ENCODE data around the gene APBB2.
"Not testable (repeated sequence)": the region's sequence is repeated elsewhere in the genome, so short reads cannot be mapped to it uniquely, and the experiment has no call there.

APBB2 gene

DNA sequence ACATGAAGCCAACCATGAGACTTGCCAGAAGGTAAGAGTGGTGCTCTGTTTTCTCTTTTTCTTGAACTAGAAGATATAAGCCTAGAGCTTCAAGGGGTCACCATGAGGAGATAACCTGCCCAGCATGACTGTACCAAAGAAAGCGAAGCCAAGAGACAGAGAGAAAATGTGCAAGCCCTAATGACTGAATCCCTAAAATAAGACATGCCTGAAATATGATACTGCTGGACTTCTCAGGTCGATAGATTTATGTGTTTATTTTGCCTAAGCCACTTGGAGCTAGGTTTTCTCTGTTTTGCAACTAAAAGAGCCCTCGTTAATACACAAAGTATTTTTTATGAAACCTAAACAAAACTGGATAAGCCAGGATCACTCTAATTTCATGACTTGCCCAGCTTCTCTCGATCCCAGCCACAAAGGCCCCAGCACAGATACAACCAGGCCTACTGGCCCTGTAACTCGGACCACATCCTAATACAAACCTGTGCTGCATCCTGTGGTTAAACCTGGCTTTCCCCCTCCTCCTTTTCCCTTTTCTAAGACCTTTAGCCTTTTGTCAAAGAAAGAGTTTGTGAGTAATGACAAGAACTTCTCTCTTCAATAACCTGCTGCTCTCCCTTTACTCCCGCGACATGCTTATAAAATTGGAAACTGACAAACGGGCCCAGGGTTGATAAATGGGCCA, 185.8 kb downstream of the APBB2 start:
- no peak for DNase-seq (ENCODE audit: low read depth in 1 of 2, low spot score in 1 of 2)

DNA sequence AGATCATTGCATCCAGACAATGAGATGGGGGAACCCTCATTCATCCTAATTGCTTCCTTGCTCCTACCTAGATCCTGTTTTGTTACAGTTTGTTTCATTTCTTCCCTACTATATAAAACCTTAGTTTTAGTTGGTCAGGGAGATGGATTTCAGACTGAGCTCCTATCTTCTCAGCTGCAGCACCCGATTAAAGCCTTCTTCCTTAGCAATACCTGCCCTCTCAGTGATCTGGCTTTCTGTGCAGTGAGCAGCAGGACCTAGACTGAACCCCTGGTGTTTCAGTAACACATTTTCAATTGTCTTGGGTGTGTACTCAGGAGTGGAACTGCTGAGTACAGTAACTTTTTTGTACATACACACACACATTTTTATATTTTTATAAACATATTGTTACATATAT, 187.4 kb downstream of the APBB2 start:
- DNase-seq (ENCODE audit: low read depth in 1 of 2, low spot score in 1 of 2): no peak

DNA sequence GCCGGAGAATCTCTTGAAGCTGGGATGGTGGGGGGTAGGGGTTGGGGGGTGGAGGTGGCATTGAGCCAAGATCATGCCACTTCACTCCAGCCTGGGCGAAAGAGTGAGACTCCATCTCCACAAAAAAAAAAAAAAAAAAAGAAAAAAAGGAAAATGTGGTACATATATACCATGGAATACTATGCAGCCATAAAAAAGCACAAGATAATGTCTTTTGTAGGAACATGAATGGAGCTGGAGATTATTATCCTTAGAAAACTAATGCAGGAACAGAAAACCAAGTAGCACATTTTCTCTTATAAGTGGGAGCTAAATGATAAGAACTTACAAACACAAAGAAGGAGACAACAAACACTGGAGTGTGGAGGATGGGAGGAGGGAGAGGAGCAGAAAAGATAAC, 188.5 kb downstream of the APBB2 start:
- no peak for DNase-seq (ENCODE audit: low read depth in 1 of 2, low spot score in 1 of 2)

DNA sequence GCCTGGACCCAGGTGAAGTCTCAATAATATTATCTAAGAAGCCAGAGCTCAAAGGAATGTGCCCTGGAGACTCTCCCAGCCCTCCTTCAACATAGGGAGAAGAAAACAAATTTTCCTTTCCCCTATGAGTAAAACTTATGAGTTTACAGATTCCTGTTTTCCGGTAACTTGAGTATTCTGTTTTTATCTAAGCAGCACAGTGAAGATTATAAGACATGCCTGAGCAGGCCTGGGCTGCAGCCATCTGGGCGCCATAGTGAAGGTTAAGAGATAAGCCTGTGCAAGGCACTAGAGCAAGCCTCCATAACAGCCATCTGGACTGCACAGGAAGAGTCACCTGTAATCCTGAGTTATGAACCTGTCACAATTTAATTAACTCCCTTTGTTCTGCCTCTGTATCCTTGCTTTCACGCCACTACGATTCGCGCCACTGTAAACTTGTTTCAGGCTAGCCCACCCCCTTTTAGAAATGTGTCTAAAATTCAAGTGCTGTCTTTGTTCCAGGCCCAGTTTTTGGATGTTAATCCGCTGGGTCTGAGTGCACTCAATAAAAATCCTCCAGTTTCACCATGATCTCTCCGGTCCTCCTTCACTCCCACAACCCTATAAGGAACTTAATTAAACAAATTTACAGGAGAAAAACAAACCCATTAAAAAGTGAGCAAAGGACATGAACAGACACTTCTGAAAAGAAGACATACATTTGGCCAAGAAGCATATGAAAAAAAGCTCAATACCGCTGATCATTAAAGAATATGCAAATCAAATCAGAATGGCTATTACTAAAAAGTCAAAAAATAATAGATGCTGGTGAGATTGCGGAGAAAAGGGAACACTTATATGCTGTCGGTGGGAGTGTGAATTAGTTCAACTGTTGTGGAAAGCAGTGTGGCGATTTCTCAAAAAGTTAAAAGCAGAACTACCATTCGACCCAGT, 189.5 kb downstream of the APBB2 start:
- no peak for DNase-seq (ENCODE audit: low read depth in 1 of 2, low spot score in 1 of 2)

DNA sequence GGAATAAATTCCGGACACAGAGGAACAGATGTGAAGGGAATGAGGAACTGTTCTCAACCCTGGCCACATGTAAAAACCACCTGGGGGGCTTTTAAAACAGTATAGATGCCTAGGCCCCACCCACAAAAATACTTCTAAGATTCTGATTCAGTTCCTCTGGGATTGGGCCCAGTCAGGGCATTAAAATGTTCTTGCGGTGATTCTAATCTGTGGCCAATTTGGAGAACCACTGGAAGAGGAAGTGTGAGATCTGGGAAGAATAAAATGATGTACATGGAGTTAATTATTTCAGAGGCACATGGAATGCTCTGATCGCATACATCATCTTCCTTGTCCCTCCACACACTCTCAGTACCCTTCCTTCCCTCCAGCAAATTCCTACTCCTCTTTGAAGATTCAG, 192.2 kb downstream of the APBB2 start:
- no peak for DNase-seq (ENCODE audit: low read depth in 1 of 2, low spot score in 1 of 2)

DNA sequence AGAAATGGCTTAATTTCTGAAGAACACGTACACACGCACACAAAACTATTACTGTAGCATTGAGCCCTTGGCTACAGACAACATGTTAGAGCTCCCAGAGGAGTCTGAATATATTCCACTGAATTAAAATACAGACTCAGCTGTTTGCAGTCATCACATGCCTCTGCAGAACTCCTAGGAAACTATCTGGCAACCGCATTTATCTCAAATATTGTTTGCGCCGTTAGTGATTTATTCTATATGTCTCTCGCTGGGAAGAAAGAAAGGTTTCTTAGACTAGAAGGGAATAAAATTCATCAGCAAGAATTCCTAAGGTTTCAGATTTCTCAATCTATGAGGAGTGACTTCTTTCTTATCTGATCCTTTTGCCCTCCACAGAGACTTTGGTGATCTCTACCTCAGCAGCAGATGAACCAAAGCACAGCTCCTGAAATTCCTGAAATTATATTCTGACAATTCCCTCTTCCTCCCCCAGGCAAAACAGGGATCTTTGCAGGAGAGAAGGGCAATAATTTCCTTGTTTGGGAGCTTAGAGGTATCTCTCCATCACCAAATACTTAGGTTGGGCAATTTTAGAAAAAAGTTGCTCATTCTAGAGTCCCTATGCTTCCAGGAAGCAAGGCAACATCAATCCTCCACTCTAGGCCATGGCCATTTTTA, 199.2 kb downstream of the APBB2 start:
- DNase-seq (ENCODE audit: low read depth in 1 of 2, low spot score in 1 of 2): no peak

DNA sequence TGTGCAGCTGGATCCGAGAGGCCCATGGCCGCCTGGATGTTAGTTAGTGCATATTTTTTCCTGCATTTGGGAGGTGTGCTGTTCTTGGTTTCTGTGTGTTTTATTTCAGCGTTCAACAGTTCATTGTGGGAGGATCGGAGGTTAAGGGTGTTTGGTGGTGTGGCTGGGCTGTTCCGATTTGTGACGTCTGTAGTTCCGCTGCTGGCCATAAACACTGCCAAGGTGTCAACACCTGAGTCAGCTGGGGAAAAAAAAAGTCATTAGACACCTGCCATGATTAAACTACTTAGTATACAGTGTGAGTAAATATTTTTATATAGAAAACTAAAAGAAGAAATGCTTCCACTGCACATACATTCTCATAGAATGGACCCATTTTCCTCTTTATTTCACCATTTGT, 200.2 kb downstream of the APBB2 start:
- no peak for DNase-seq (ENCODE audit: low read depth in 1 of 2, low spot score in 1 of 2)

DNA sequence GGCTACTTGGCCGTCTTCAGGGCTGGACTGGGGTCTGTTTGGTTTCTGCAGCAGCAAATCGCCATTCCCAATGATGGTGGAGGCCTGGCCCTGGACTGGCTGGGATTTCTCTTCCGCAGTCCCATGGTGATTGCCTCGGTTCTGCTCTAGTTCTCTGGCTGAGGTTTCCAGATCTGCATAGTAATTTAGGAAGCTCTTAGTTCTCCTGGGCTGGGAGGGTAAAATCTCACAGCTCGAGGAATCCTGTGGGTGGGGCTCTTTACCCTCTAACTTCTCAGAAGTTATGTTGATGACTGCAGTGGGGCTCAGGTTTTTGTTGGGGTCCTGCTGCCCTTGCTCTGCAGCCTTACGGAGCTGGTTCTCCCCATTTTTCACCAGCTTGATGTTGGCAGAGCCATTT, 200.6 kb downstream of the APBB2 start:
- DNase-seq (ENCODE audit: low read depth in 1 of 2, low spot score in 1 of 2): no peak

DNA sequence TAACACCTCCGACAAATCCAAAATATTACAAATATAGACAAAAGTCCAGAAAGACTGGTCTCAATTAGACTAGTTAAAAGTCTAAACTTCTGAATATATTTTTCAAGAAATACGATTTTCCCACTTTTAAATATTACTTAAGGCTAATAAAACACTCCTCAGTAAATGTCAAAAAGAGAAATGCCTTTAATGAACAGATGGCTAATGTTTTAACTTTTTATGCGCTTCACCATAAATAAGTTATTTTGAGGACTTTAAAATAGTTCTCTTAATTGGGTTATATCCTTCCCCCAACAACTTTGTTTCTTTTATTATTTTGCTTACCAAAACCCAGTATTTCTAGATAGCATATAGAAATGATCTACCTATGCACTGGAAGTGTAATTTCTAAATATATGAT, 201.4 kb downstream of the APBB2 start:
- DNase-seq (ENCODE audit: low read depth in 1 of 2, low spot score in 1 of 2): no peak

DNA sequence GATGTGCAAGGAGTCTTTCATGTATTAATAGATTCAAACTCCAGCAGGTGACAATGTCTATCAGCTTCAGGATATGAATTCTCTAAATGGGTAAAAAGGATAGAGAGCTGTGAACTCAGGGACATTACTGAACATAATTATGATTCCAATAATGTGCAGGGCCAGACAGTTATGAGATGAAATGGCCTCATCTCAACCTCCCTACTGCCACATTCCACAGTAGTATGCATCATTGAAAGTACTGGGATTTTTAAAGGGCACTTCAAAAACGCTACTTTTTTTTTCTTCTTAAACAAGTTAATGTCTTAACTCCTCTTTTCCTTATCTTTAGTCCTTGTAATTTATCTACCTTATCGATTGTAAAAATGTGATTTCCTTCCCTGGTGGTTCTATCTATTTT, 202.0 kb downstream of the APBB2 start:
- DNase-seq (ENCODE audit: low read depth in 1 of 2, low spot score in 1 of 2): no peak

DNA sequence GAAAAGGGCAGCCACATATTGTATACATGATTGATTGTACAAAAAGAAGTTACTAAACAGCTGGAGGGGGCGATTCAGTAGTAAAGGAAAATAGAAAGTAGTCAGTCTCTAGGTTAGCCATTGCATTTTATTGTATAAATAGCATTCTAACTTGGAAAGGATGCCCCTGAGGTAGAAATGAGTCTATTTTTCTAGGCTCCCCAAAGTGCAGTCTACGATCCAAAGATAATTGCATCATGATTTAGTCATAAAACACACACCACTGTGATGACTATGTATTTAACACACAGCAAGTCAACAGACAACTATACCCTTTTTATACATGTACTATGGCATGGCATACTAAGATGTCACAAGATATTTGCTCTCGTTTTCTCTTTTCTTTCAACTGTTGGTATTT, 204.9 kb downstream of the APBB2 start:
- DNase-seq (ENCODE audit: low read depth in 1 of 2, low spot score in 1 of 2): no peak

DNA sequence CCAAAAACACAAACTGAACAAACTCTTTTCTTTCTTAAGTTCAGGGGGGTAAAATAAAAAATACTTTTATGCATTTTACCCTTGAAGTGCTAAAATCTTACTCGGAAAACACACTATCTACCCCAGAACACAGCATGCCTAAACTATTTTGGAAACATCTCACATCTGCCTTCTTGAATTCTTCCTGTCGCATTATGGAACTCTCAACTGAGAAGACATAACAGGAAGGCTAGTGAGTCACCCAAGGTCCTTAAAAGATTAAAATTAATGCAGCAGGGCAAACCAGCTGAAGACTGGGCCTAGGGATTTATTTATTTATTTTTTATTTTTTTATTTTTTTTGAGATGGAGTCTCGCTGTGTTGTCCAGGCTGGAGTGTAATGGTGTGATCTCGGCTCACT, 208.2 kb downstream of the APBB2 start:
- DNase-seq (ENCODE audit: low read depth in 1 of 2, low spot score in 1 of 2): no peak

DNA sequence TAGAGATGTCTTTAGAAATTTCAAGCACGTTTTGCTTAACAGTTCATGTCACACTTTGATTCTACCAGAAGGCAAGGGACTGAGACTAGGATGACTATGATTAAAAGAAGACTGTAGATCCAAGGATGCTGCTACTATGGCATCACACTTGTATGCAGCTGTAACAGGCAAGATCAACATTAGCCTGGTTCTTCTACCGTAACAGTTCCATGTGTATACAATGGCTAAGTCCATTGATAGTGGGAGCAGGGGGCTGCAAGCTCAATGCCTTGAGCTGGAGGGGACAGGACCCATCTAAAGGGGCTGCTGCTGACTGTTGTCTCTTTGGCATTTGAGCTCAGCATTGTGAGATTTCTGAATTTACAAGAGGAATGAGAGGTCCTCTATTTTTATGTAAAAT, 212.0 kb downstream of the APBB2 start:
- DNase-seq (ENCODE audit: low read depth in 1 of 2, low spot score in 1 of 2): no peak

DNA sequence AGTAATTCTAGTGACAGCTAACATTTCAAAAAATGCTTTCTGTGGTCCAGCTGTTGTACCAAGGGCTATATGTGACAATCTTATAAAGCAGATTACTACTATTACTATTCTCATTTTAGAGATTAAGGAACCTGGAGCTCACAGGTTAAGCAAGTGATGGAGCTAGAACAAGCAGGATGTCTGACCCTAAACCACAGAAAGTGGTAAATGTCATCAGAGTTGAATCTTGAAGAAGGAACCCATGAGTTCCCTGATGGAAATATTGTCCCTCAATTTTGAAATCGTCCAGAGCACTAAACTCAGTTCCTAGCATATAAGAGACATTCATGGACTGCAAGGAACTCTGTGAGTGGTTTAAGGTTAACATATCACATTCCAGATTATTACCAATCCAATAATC, 214.0 kb downstream of the APBB2 start:
- no peak for DNase-seq (ENCODE audit: low read depth in 1 of 2, low spot score in 1 of 2)

DNA sequence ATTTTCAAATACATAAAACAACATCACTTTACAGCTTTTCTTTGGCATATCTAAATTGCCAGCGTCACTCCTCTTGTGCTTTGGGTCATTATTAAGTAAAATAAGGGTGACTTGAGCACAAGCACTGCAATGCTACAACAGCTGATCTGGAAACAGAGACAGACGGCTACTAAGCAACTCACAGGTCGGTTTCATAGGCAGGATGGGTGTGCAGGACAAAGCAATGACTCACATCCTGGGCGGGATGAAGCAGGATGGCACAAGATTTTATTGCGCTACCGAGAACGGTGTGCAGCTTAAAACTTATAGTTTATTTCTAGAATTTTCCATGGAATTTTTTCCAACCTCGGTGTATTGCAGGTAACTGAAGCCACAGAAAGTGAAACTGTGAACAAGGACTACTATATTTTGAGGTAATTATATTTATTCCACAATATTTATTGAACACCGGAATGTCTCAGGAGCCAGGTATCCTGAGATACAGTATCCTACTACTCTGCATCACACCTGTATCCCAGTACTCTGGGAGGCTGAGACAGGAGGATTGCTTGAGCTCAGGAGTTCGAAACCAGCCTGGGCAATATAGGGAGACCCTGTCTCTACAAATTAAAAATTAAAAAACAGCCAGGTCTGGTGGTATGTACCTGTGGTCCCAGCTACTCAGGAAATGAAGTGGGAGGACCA, 215.5 kb downstream of the APBB2 start:
- DNase-seq (ENCODE audit: low read depth in 1 of 2, low spot score in 1 of 2): no peak

DNA sequence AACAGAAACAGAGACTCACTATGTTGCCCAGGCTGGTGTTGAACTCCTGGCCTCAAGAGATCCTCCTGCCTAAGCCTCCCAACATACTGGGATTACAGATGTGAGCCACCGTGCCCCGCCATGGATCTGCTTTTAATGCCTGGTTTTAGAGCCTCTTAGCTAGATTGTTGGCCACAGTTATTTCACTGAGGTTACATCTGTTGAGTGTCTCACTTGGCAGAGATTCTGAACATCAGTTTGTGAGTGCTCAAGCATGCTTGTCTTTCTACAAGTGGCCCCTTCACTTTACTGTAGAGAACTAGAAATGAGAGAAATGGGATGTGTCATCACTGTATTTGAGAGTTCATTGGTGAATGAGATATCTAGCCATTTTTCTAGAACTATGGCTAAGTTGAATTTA, 218.5 kb downstream of the APBB2 start:
- no peak for DNase-seq (ENCODE audit: low read depth in 1 of 2, low spot score in 1 of 2)

DNA sequence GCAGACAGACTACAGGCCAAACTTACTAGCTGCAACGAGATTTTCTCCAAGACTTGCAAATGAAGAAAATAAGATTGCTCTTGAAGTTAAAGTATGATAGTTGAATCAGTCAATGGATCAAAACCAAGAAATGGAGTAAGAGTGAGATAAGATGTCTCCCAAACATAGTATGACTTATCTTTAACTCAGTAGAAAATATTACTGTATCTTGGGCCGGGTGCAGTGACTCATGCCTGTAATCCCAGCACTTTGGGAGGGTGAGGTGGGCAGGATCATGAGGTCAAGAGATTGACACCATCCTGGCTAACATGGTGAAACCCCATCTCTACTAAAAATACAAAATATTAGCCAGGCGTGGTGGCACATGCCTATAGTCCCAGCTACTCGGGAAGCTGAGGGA, 220.0 kb downstream of the APBB2 start:
- not testable (repeated sequence) for DNase-seq (ENCODE audit: low read depth in 1 of 2, low spot score in 1 of 2)

DNA sequence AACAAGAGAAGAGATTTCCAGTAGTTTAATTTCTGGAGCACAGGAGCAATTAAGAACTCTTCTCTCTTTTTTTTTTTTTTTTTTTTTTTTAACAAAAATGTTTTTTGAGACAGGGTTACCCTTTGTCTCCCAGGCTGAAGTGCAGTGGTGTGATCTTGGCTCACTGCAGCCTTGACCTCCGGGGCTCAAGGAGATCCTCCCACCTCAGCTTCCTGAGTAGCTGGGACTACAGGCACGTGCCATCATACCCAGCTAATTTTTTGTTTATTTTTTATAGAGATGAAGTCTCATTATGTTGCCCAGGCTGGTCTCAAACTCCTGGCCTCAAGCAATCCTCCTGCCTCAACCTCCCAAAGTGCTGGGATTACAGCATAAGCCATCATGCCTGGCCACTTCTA, 221.0 kb downstream of the APBB2 start:
- DNase-seq (ENCODE audit: low read depth in 1 of 2, low spot score in 1 of 2): not testable (repeated sequence)

DNA sequence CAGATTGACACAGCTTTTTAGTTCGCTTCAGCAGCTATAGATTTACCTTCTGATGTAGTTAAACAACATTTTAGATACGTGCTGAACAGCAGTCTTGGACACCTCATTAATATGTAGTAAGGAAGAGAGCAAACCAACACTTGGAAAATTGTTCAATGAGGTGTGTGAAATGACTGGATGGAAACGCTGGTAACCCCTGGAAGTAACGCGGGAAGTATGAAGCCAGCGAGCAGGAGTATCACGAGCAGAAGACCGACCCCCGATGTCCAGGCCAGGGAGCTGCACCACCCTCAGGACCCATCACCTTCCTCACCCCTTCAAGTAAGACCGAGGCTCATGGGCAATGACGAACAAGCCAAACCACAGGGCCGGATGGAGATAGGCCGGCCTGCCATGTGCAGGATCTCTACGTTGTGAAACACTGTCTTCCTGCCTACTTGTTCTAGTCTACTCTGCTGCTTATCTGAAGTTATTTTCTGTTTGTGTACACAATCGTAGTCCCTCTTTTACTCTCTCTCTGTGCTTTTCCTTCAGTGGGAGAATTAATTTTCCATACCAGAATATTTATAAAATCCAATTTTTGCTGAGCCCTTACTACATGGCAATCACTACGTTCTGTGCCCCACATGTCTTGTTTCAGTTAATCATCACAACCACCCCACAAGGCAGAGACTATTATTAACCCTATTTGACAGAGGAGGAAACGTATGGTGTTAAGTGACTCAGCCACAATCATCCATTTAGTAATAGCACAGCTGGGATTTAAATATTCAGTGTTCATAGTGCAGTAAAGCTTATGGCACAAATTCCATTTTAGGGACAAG, 221.7 kb downstream of the APBB2 start:
- DNase-seq (ENCODE audit: low read depth in 1 of 2, low spot score in 1 of 2): no peak

DNA sequence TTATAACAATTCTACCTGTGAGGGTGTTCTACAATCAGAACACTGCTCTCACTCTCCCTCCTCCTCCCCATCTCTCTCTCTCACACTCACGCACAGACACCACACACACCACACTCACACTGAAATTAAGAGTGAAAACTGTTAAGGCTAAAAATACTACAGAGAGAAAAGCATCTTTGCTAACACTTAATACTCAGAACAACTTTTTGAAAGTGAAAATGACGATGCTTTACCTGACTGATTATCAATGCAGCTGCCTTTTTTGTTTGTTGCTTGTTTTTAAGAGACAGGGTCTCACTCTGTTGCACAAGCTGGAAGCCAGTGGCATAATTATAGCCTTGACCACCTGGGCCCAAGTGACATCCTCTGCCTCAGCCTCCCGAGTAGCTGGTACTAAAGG, 222.4 kb downstream of the APBB2 start:
- DNase-seq (ENCODE audit: low read depth in 1 of 2, low spot score in 1 of 2): no peak

DNA sequence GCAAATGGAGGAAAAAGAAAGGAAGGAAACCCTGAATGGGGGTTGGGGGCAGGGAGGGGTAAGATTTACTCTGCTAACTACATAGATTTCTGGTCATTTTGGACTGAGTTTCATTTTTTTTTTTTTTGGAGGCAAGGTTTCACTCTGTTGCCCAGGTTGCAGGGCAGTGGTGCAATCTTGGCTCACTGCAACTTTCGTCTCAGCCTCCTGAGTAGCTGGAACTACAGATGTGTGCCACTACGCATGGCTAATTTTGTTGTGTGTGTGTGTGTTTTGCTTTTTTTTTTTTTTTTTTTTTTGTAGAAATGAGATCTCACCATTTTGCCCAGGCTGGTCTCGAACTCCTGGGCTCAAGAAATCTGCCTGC, 223.5 kb downstream of the APBB2 start:
- DNase-seq (ENCODE audit: low read depth in 1 of 2, low spot score in 1 of 2): no peak
